Type B pancreatic cell (in vitro differentiated cells): ENCODE measurements around the gene WNT7A. TPM values are rescaled to one million over a fixed set of nuclear protein-coding genes. Genes with fewer than 3 reads are reported as not detected.

Experiments
- DNase-seq: peaks from one replicate; pipeline ENCODE4 v3.0.0; 2021; ENCODE audit warnings: mixed read lengths; ENCODE audit not compliant: unreplicated experiment; ENCODE audit errors: extremely low spot score
- H3K27ac Mint-ChIP-seq: 2 replicates; pipeline ENCODE4 v1.8.0; 2021; ENCODE audit warnings: mild to moderate bottlenecking, mixed read lengths
- H3K27me3 Mint-ChIP-seq: 2 replicates; pipeline ENCODE4 v1.8.0; 2021; ENCODE audit warnings: mixed read lengths
- H3K36me3 Mint-ChIP-seq: 2 replicates; pipeline ENCODE4 v1.8.0; 2021; ENCODE audit warnings: mixed read lengths
- H3K4me1 Mint-ChIP-seq: one replicate; pipeline ENCODE4 v1.8.0; 2021; ENCODE audit warnings: mixed read lengths; ENCODE audit not compliant: unreplicated experiment
- H3K4me3 Mint-ChIP-seq: 2 replicates; pipeline ENCODE4 v1.8.0; 2021; ENCODE audit warnings: mild to moderate bottlenecking, mixed read lengths
- H3K9me3 Mint-ChIP-seq: 2 replicates; pipeline ENCODE4 v1.8.0; 2021; ENCODE audit warnings: mixed read lengths
- CTCF ChIP-seq: fragments of 200-600 bp; sonication (generic); conservative IDR thresholded peaks from 2 replicates; pipeline ENCODE4 v1.5.0; 2021; ENCODE audit warnings: antibody characterized with exemption, mild to moderate bottlenecking
- total RNA-seq: library from RNA; stranded (reverse); gene quantifications from 2 replicates; pipeline ENCODE4 v1.2.1, GENCODE V29; 2021; ENCODE audit warnings: low replicate concordance

The WNT7A gene
- total RNA-seq, 1 donor from 2014 or later: 3.4 TPM

- DNase-seq: no peak
- Mint-ChIP-seq H3K9me3 (no peaks in the 10 kb centered on the region), H3K36me3 (no peaks in the 10 kb centered on the region), H3K27me3 (peaks cover 6% of the 10 kb centered on the region), H3K4me1 (no peaks in the 10 kb centered on the region), H3K27ac (no peak overlapping the region), H3K4me3 (no peak overlapping the region)
- no peak for TF ChIP-seq CTCF
Observed at GRCh38 chr3:13827256-13827655, 52.6 kb downstream of the WNT7A start.

- no peaks in the 10 kb centered on the region for H3K9me3 Mint-ChIP-seq
- DNase-seq: no peak
- no peaks in the 10 kb centered on the region for H3K4me1 Mint-ChIP-seq
- H3K27ac Mint-ChIP-seq: no peak overlapping the region
- H3K27me3 Mint-ChIP-seq: peaks cover 6% of the 10 kb centered on the region
- H3K36me3 Mint-ChIP-seq: no peaks in the 10 kb centered on the region
- H3K4me3 Mint-ChIP-seq: no peak overlapping the region
- peak; percentile 17 for TF ChIP-seq CTCF
Observed at GRCh38 chr3:13826672-13827071, 53.2 kb downstream of the WNT7A start.

- H3K27me3 Mint-ChIP-seq: peaks cover 6% of the 10 kb centered on the region
- H3K36me3 Mint-ChIP-seq: no peaks in the 10 kb centered on the region
- no peaks in the 10 kb centered on the region for H3K9me3 Mint-ChIP-seq
- no peak for TF ChIP-seq CTCF
- no peaks in the 10 kb centered on the region for H3K4me1 Mint-ChIP-seq
- no peak for DNase-seq
- no peak overlapping the region for H3K27ac Mint-ChIP-seq
- H3K4me3 Mint-ChIP-seq: no peak overlapping the region
Observed at GRCh38 chr3:13825821-13826220, 54.0 kb downstream of the WNT7A start.

DNA sequence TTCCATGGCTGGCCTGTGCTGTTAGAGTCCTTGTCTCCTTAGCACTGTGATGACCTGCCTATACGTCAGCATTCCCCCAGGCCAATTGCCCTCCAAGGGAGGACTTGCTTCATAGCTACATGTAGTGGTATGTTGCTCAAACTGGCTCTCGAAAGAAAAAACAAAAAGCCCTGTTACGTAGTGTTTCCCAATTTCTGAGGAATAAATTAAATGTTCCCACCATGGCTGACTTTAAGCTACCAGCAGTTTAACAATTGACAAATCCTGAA, 54.6 kb downstream of the WNT7A start:
- no peaks in the 10 kb centered on the region for H3K4me1 Mint-ChIP-seq

DNA sequence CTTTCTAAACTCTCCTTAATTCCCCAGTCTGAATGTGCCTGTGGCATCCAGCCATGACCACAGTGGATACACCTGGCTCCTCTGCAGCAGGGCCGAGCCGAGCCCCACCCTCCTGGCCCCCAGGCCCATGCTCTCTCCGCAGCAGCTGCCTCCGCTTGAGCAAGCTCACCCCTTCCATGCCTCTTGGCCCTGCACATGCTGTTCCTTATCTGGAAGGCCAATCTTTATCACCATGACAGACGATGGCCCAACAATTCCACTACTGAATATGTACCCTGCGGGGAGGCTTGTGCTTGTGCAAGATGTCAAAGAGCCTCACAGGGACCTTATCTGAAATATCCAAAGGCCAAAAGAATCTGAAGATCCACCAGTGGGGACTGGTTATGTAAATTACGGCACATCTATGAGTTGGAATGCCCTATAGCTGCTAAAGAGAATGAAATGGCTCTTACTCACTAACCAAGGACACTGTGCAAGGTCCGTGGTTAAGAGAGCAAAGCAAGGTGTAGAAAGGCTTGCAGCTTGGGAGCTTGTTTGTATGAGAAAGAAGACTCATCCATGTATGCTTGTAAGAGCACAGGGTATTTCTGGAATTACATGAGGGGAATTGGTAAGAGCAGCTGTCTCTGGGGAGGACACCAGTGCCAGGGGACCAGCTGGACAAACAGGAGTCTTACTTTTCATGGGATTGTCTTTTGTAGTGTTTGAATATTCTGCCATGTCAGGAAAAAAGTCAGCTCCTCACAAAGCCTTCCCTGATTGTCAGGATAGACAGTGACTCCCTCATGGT, 55.2 kb downstream of the WNT7A start:
- Mint-ChIP-seq H3K4me3 (no peak overlapping the region), H3K9me3 (no peaks in the 10 kb centered on the region), H3K36me3 (no peaks in the 10 kb centered on the region), H3K27me3 (peaks cover 6% of the 10 kb centered on the region), H3K4me1 (no peaks in the 10 kb centered on the region), H3K27ac (peak overlapping the region; percentile 55)
- TF ChIP-seq CTCF: no peak
- DNase-seq: no peak

More for the DNA sequence above, 54.6 kb downstream of the WNT7A start:
- Mint-ChIP-seq H3K4me3 (no peak overlapping the region), H3K9me3 (no peaks in the 10 kb centered on the region), H3K27me3 (peaks cover 6% of the 10 kb centered on the region), H3K36me3 (no peaks in the 10 kb centered on the region), H3K27ac (peak overlapping the region; percentile 55)
- no peak for DNase-seq
- no peak for TF ChIP-seq CTCF
